ENCODE measurements around the gene TMEM151A.

The TMEM151A gene

GRCh38 chr11:66288671-66289547, 2.8 kb upstream of the TMEM151A start, which contains the start of gene YIF1A:
YIF1A (minus strand) TSS chr11:66289143; CDS start chr11:66288985, 158 bp downstream.
- peaks cover 22% of the 10 kb centered on the region for H3K4me1 Mint-ChIP-seq
- peak within 1 kb of the TSS; percentile 83 for H3K4me3 Mint-ChIP-seq
- H3K9me3 Mint-ChIP-seq, result no peaks in the 10 kb centered on the region
- peaks cover 17% of the 10 kb centered on the region for H3K27me3 Mint-ChIP-seq
- DNase-seq (ENCODE audit: low spot score in 2 of 2), result peak; percentile 94 to 98
- H3K36me3 Mint-ChIP-seq (ENCODE audit: insufficient read depth), result peaks cover 12% of the 10 kb centered on the region
- ATAC-seq (replicated peaks; ENCODE audit: extremely low read depth, poor library complexity, severe bottlenecking), result peak; percentile 97
- H3K27ac Mint-ChIP-seq (ENCODE audit: low read depth), result peak within 1 kb of the TSS; percentile 85

- no peaks in the 10 kb centered on the region for H3K9me3 Mint-ChIP-seq
- H3K4me1 Mint-ChIP-seq, result peaks cover 22% of the 10 kb centered on the region
- peak overlapping the region; percentile 83 for H3K4me3 Mint-ChIP-seq
- DNase-seq (ENCODE audit: low spot score in 2 of 2), result no peak
- H3K36me3 Mint-ChIP-seq (ENCODE audit: insufficient read depth), result peaks cover 8% of the 10 kb centered on the region
- ATAC-seq (replicated peaks; ENCODE audit: extremely low read depth, poor library complexity, severe bottlenecking), result peak; percentile 42
- peaks cover 17% of the 10 kb centered on the region for H3K27me3 Mint-ChIP-seq
- peak overlapping the region; percentile 85 for H3K27ac Mint-ChIP-seq (ENCODE audit: low read depth)
These were observed 2.0 kb upstream of the TMEM151A start for GRCh38 chr11:66289548-66290329.

- H3K4me3 Mint-ChIP-seq, result peak overlapping the region; percentile 83
- no peak for DNase-seq (ENCODE audit: low spot score in 2 of 2)
- ATAC-seq (replicated peaks; ENCODE audit: extremely low read depth, poor library complexity, severe bottlenecking), result no peak
- peaks cover 22% of the 10 kb centered on the region for H3K4me1 Mint-ChIP-seq
- no peaks in the 10 kb centered on the region for H3K9me3 Mint-ChIP-seq
- no peak overlapping the region for H3K27ac Mint-ChIP-seq (ENCODE audit: low read depth)
- H3K27me3 Mint-ChIP-seq, result peaks cover 17% of the 10 kb centered on the region
- H3K36me3 Mint-ChIP-seq (ENCODE audit: insufficient read depth), result peaks cover 5% of the 10 kb centered on the region
These were observed 1.4 kb upstream of the TMEM151A start for GRCh38 chr11:66290330-66290621.

GRCh38 chr11:66291303-66291705, 390 bp upstream of the TMEM151A start:
- Mint-ChIP-seq H3K4me3 (peak overlapping the region; percentile 83), H3K27me3 (peaks cover 22% of the 10 kb centered on the region), H3K27ac (ENCODE audit: low read depth) (peak overlapping the region; percentile 11), H3K36me3 (ENCODE audit: insufficient read depth) (peaks cover 5% of the 10 kb centered on the region), H3K4me1 (peaks cover 22% of the 10 kb centered on the region), H3K9me3 (no peaks in the 10 kb centered on the region)
- ATAC-seq (replicated peaks; ENCODE audit: extremely low read depth, poor library complexity, severe bottlenecking) (no peak), DNase-seq (ENCODE audit: low spot score in 2 of 2) (no peak)

- Mint-ChIP-seq H3K36me3 (ENCODE audit: insufficient read depth) (peaks cover 8% of the 10 kb centered on the region), H3K27ac (ENCODE audit: low read depth) (no peak overlapping the region)
These were observed 1.0 kb downstream of the TMEM151A start for GRCh38 chr11:66292543-66293332.

GRCh38 chr11:66293352-66293751, 1.7 kb downstream of the TMEM151A start:
- Mint-ChIP-seq H3K4me3 (peak overlapping the region; percentile 46), H3K4me1 (peaks cover 19% of the 10 kb centered on the region), H3K36me3 (ENCODE audit: insufficient read depth) (peaks cover 8% of the 10 kb centered on the region), H3K9me3 (no peaks in the 10 kb centered on the region), H3K27ac (ENCODE audit: low read depth) (no peak overlapping the region), H3K27me3 (peaks cover 27% of the 10 kb centered on the region)
- no peak for DNase-seq (ENCODE audit: low spot score in 2 of 2)
- ATAC-seq (replicated peaks; ENCODE audit: extremely low read depth, poor library complexity, severe bottlenecking), result no peak

More at GRCh38 chr11:66292543-66293332, 1.0 kb downstream of the TMEM151A start:
- Mint-ChIP-seq H3K4me1 (peaks cover 22% of the 10 kb centered on the region), H3K9me3 (no peaks in the 10 kb centered on the region), H3K27me3 (peaks cover 27% of the 10 kb centered on the region), H3K4me3 (peak overlapping the region; percentile 46)
- DNase-seq (ENCODE audit: low spot score in 2 of 2) (no peak), ATAC-seq (replicated peaks; ENCODE audit: extremely low read depth, poor library complexity, severe bottlenecking) (no peak)

GRCh38 chr11:66293777-66294625, 2.3 kb downstream of the TMEM151A start:
- ATAC-seq (replicated peaks; ENCODE audit: extremely low read depth, poor library complexity, severe bottlenecking) (no peak), DNase-seq (ENCODE audit: low spot score in 2 of 2) (no peak)
- peaks cover 15% of the 10 kb centered on the region for H3K4me1 Mint-ChIP-seq
- H3K9me3 Mint-ChIP-seq, result no peaks in the 10 kb centered on the region
- H3K4me3 Mint-ChIP-seq, result peak overlapping the region; percentile 46
- H3K36me3 Mint-ChIP-seq (ENCODE audit: insufficient read depth), result peaks cover 5% of the 10 kb centered on the region
- no peak overlapping the region for H3K27ac Mint-ChIP-seq (ENCODE audit: low read depth)
- peaks cover 27% of the 10 kb centered on the region for H3K27me3 Mint-ChIP-seq

- Mint-ChIP-seq H3K4me3 (no peak overlapping the region), H3K4me1 (peaks cover 5% of the 10 kb centered on the region), H3K27ac (ENCODE audit: low read depth) (no peak overlapping the region), H3K27me3 (peaks cover 27% of the 10 kb centered on the region), H3K36me3 (ENCODE audit: insufficient read depth) (peaks cover 4% of the 10 kb centered on the region), H3K9me3 (no peaks in the 10 kb centered on the region)
- ATAC-seq (replicated peaks; ENCODE audit: extremely low read depth, poor library complexity, severe bottlenecking) (no peak), DNase-seq (ENCODE audit: low spot score in 2 of 2) (no peak)
These were observed 3.2 kb downstream of the TMEM151A start for GRCh38 chr11:66294626-66295620.

GRCh38 chr11:66297610-66298009, 5.9 kb downstream of the TMEM151A start:
- no peak overlapping the region for H3K4me3 Mint-ChIP-seq
- H3K27me3 Mint-ChIP-seq, result peaks cover 21% of the 10 kb centered on the region
- peaks cover 4% of the 10 kb centered on the region for H3K36me3 Mint-ChIP-seq (ENCODE audit: insufficient read depth)
- no peak for DNase-seq (ENCODE audit: low spot score in 2 of 2)
- no peak overlapping the region for H3K27ac Mint-ChIP-seq (ENCODE audit: low read depth)
- ATAC-seq (replicated peaks; ENCODE audit: extremely low read depth, poor library complexity, severe bottlenecking), result no peak
- no peaks in the 10 kb centered on the region for H3K4me1 Mint-ChIP-seq
- no peaks in the 10 kb centered on the region for H3K9me3 Mint-ChIP-seq

GRCh38 chr11:66299186-66299585, 7.5 kb downstream of the TMEM151A start:
- no peaks in the 10 kb centered on the region for H3K9me3 Mint-ChIP-seq
- peaks cover 10% of the 10 kb centered on the region for H3K27me3 Mint-ChIP-seq
- no peak overlapping the region for H3K4me3 Mint-ChIP-seq
- peaks cover 3% of the 10 kb centered on the region for H3K36me3 Mint-ChIP-seq (ENCODE audit: insufficient read depth)
- no peak overlapping the region for H3K27ac Mint-ChIP-seq (ENCODE audit: low read depth)
- ATAC-seq (replicated peaks; ENCODE audit: extremely low read depth, poor library complexity, severe bottlenecking), result no peak
- no peaks in the 10 kb centered on the region for H3K4me1 Mint-ChIP-seq
- no peak for DNase-seq (ENCODE audit: low spot score in 2 of 2)

GRCh38 chr11:66302656-66303055, 11.0 kb downstream of the TMEM151A start:
- no peak for DNase-seq (ENCODE audit: low spot score in 2 of 2)
- no peak for ATAC-seq (replicated peaks; ENCODE audit: extremely low read depth, poor library complexity, severe bottlenecking)
- Mint-ChIP-seq H3K27ac (ENCODE audit: low read depth) (no peak overlapping the region), H3K4me1 (no peaks in the 10 kb centered on the region), H3K9me3 (no peaks in the 10 kb centered on the region), H3K4me3 (no peak overlapping the region), H3K36me3 (ENCODE audit: insufficient read depth) (no peaks in the 10 kb centered on the region), H3K27me3 (no peaks in the 10 kb centered on the region)

Measured in central memory CD8-positive, alpha-beta T cell (primary cell).